SK-N-SH (cell line): ENCODE data around the gene AGAP1. TPM values are rescaled to one million over a fixed set of nuclear protein-coding genes. Genes with fewer than 3 reads are reported as not detected.

Experiments
- CTCF ChIA-PET: fragments of 300-600, 350-600 bp; formaldehyde crosslinking; extraction: SDS; loops from one replicate; lab custom pipeline; 2021; lab: Yijun Ruan, JAX
- POLR2A ChIA-PET: fragments of 350-600 bp; sonication (Branson Sonifier 250); formaldehyde crosslinking; extraction: SDS; loops from one replicate; lab custom pipeline; 2020; ENCODE audit warnings: antibody characterized with exemption, inconsistent platforms; lab: Yijun Ruan, JAX
- DNase-seq: peaks from one replicate; pipeline ENCODE4 v3.0.0; 2012
- H2AFZ ChIP-seq: fragments of 200-600 bp; sonication (generic); 2 replicates; pipeline ENCODE4 v1.8.1; 2016; ENCODE audit warnings: antibody characterized with exemption, mild to moderate bottlenecking, low read depth
- H3F3A ChIP-seq: fragments of 200-600 bp; sonication (generic); replicated peaks from 2 replicates; pipeline ENCODE3; 2016; ENCODE audit warnings: antibody characterized with exemption, mild to moderate bottlenecking; ENCODE audit not compliant: insufficient read depth
- H3K27ac ChIP-seq, 2 experiments: fragments of 200-500 bp in 1 of 2; fragments of 200-600 bp in 1 of 2; sonication (Bioruptor generic) in 1 of 2; sonication (generic), shearing (Covaris generic) in 1 of 2; 2 replicates each; pipeline versions ENCODE4 v1.5.1 to v1.6.1; 2014 to 2016; ENCODE audit warnings: low read depth in 2 of 2, inconsistent platforms in 1 of 2, low read length in 1 of 2, mild to moderate bottlenecking in 1 of 2, mixed read lengths in 1 of 2
- H3K27me3 ChIP-seq: fragments of 200-600 bp; sonication (generic), shearing (Covaris generic); 2 replicates; pipeline ENCODE4 v1.6.1; 2016; ENCODE audit warnings: mixed run types; ENCODE audit not compliant: insufficient read depth
- H3K36me3 ChIP-seq, 2 experiments: fragments of 200-500 bp in 1 of 2; fragments of 200-600 bp in 1 of 2; sonication (Bioruptor generic) in 1 of 2; sonication (generic) in 1 of 2; replicated peaks in 1 of 2; 2 replicates each; pipeline versions ENCODE3 to v1.5.1; 2014 to 2016; ENCODE audit warnings: low read length in 1 of 2, mild to moderate bottlenecking in 1 of 2; ENCODE audit not compliant: insufficient read depth in 2 of 2, control insufficient read depth in 1 of 2
- H3K4me1 ChIP-seq, 2 experiments: fragments of 200-500 bp in 1 of 2; fragments of 200-600 bp in 1 of 2; sonication (Bioruptor generic) in 1 of 2; sonication (generic), shearing (Covaris generic) in 1 of 2; 2 replicates each; pipeline versions ENCODE4 v1.5.1 to v1.6.1; 2014 to 2016; ENCODE audit warnings: low read depth in 1 of 2, low read length in 1 of 2, mixed run types in 1 of 2; ENCODE audit not compliant: insufficient read depth in 2 of 2, control insufficient read depth in 1 of 2
- H3K4me2 ChIP-seq: fragments of 200-600 bp; sonication (generic), shearing (Covaris generic); 2 replicates; pipeline ENCODE4 v1.6.1; 2017; ENCODE audit warnings: mixed run types
- H3K4me3 ChIP-seq, 2 experiments: fragments of 200-500 bp in 1 of 2; fragments of 200-600 bp in 1 of 2; sonication (Bioruptor generic) in 1 of 2; sonication (generic), shearing (Covaris generic) in 1 of 2; 2 replicates each; pipeline versions ENCODE4 v1.5.1 to v1.8.1; 2014 to 2016; ENCODE audit warnings: low read depth in 2 of 2, inconsistent platforms in 1 of 2, low read length in 1 of 2, mild to moderate bottlenecking in 1 of 2, mixed read lengths in 1 of 2, moderate library complexity in 1 of 2
- H3K79me2 ChIP-seq: fragments of 200-600 bp; sonication (generic); 2 replicates; pipeline ENCODE4 v1.8.1; 2017; ENCODE audit warnings: mild to moderate bottlenecking; ENCODE audit not compliant: insufficient read depth
- H3K9ac ChIP-seq: fragments of 200-600 bp; sonication (generic); 2 replicates; pipeline ENCODE4 v1.6.1; 2017; ENCODE audit warnings: mixed run types
- H3K9me2 ChIP-seq: fragments of 200-600 bp; sonication (generic); 2 replicates; pipeline ENCODE4 v1.6.1; 2017; ENCODE audit warnings: mixed run types
- H3K9me3 ChIP-seq: fragments of 200-600 bp; sonication (generic); 2 replicates; pipeline ENCODE4 v1.6.1; 2017; ENCODE audit warnings: mixed run types, mild to moderate bottlenecking, moderate library complexity
- H4K20me1 ChIP-seq: fragments of 200-600 bp; sonication (generic); 2 replicates; pipeline ENCODE4 v1.6.1; 2017; ENCODE audit warnings: mild to moderate bottlenecking, mixed run types; ENCODE audit not compliant: insufficient read depth
- CHD2 ChIP-seq: fragments of 150-350 bp; IDR thresholded peaks from 2 replicates; pipeline ENCODE4 v1.6.1; 2018; ENCODE audit warnings: low read length; ENCODE audit not compliant: partially characterized antibody
- CTCF ChIP-seq: fragments of 200-600 bp; sonication (generic); IDR thresholded peaks from 2 replicates; pipeline ENCODE4 v1.6.1; 2017; ENCODE audit warnings: antibody characterized with exemption, mild to moderate bottlenecking, moderate library complexity
- ELF1 ChIP-seq: IDR thresholded peaks from 2 replicates; pipeline ENCODE4 v1.4.0; 2012
- FOSL2 ChIP-seq: IDR thresholded peaks from 2 replicates; pipeline ENCODE4 v1.4.0; 2012; ENCODE audit warnings: low read depth, mild to moderate bottlenecking, moderate library complexity, borderline replicate concordance
- FOXM1 ChIP-seq: IDR thresholded peaks from 2 replicates; pipeline ENCODE4 v1.4.0; 2012; ENCODE audit warnings: low read depth, mild to moderate bottlenecking
- GABPA ChIP-seq: IDR thresholded peaks from 2 replicates; pipeline ENCODE4 v1.4.0; 2012; ENCODE audit warnings: low read depth, mild to moderate bottlenecking
- GATA2 ChIP-seq: sonication (generic); formaldehyde crosslinking; IDR thresholded peaks from 2 replicates; pipeline ENCODE4 v1.5.0; 2020; ENCODE audit warnings: mild to moderate bottlenecking, missing genetic modification reagents
- JUND ChIP-seq: IDR thresholded peaks from 2 replicates; pipeline ENCODE4 v1.4.0; 2012
- MAX ChIP-seq: IDR thresholded peaks from 2 replicates; pipeline ENCODE4 v1.4.0; 2012; ENCODE audit warnings: low read depth
- NFIC ChIP-seq: IDR thresholded peaks from 2 replicates; pipeline ENCODE4 v1.4.0; 2012; ENCODE audit warnings: borderline replicate concordance
- POLR2AphosphoS5 ChIP-seq: IDR thresholded peaks from 2 replicates; pipeline ENCODE4 v1.6.1; 2012; ENCODE audit warnings: low read depth, low read length
- RCOR1 ChIP-seq: fragments of 150-350 bp; IDR thresholded peaks from 2 replicates; pipeline ENCODE4 v1.6.1; 2017; ENCODE audit warnings: antibody characterized with exemption, low read length
- RFX5 ChIP-seq: IDR thresholded peaks from 2 replicates; pipeline ENCODE4 v1.6.1; 2012; ENCODE audit warnings: mild to moderate bottlenecking, improper control_type of control experiment, low read length
- RXRA ChIP-seq: IDR thresholded peaks from 2 replicates; pipeline ENCODE4 v1.4.0; 2012; ENCODE audit warnings: low read depth, mild to moderate bottlenecking, borderline replicate concordance
- SIN3A ChIP-seq: IDR thresholded peaks from 2 replicates; pipeline ENCODE4 v1.6.1; 2012; ENCODE audit warnings: low read depth, mild to moderate bottlenecking, low read length, moderate library complexity, borderline replicate concordance
- TCF12 ChIP-seq: IDR thresholded peaks from 2 replicates; pipeline ENCODE4 v1.4.0; 2012
- USF1 ChIP-seq: IDR thresholded peaks from 2 replicates; pipeline ENCODE4 v1.4.0; 2012; ENCODE audit warnings: low read depth, borderline replicate concordance
- WGBS: methylation state at CpG from one replicate; pipeline ENCODE4 v1.1.6; 2017; ENCODE audit warnings: low lambda C conversion rate; 5-methylcytosine and 5-hydroxymethylcytosine counted together
- polyA plus RNA-seq, 3 experiments: library from polyadenylated mRNA; depleted of rRNA; stranded (reverse); fragments of >200 nt; gene quantifications; 2 replicates each; pipeline ENCODE4 v1.2.3, GENCODE V29; 2012

Gene AGAP1
- polyA plus RNA-seq, 1 of the 3 experiments (the other 2 are of a cell fraction), result 8.8 TPM

GRCh38 chr2:235647877-235648276 is 154.0 kb downstream of the AGAP1 start:
- Histone ChIP-seq H3K36me3 (no peaks in the 10 kb centered on the region), H3K4me3 (no peak overlapping the region), H4K20me1 (no peaks in the 10 kb centered on the region), H2AFZ (no peak overlapping the region), H3K79me2 (peaks cover 5% of the 10 kb centered on the region)
- TF ChIP-seq CHD2, result no peak
- no peak for TF ChIP-seq GABPA
- no peak for TF ChIP-seq GATA2
- TF ChIP-seq ELF1, result no peak
- TF ChIP-seq, all 33 proteins: peak for 0
- CTCF ChIA-PET, result interaction anchor here (0.6 to 2.0 kb wide), 3 partner anchors 52 to 98 kb away, joined by 3 to 8 read pairs (median 5); no protein-coding TSS in a partner anchor
- H3K4me1 ChIP-seq, result peaks cover 0 to 25% of the 10 kb centered on the region in 2 experiments; a peak in 3 of 4 replicates
- H3K9me2 ChIP-seq, result no peaks in the 10 kb centered on the region
- POLR2A ChIA-PET, result no interaction called here
- no peak overlapping the region for H3K9ac ChIP-seq
- 50% methylated on average over 2 of the region's 3 CpGs for WGBS
- H3K27me3 ChIP-seq, result no peaks in the 10 kb centered on the region
- no peaks in the 10 kb centered on the region for H3F3A ChIP-seq
- no peak for DNase-seq
- no peak overlapping the region for H3K27ac ChIP-seq
- H3K4me2 ChIP-seq, result no peak overlapping the region
- no peaks in the 10 kb centered on the region for H3K9me3 ChIP-seq

GRCh38 chr2:235649418-235649817 is 155.6 kb downstream of the AGAP1 start:
- 88% methylated on average over 8 of the region's 9 CpGs for WGBS
- Histone ChIP-seq H3K9ac (no peak overlapping the region), H3K79me2 (no peaks in the 10 kb centered on the region; the same call in 1 of the 2 replicates), H3K27me3 (no peaks in the 10 kb centered on the region), H3K9me3 (no peaks in the 10 kb centered on the region), H3K4me1 (peaks cover 9 to 15% of the 10 kb centered on the region in 2 experiments), H3F3A (no peaks in the 10 kb centered on the region), H3K4me3 (no peak overlapping the region), H3K27ac (no peak overlapping the region), H3K9me2 (no peaks in the 10 kb centered on the region), H3K36me3 (no peaks in the 10 kb centered on the region), H2AFZ (no peak overlapping the region), H3K4me2 (no peak overlapping the region), H4K20me1 (no peaks in the 10 kb centered on the region)
- POLR2A ChIA-PET, result no interaction called here
- DNase-seq, result no peak
- TF ChIP-seq POLR2AphosphoS5 (no peak), MAX (no peak), RFX5 (no peak), CTCF (no peak), USF1 (no peak), GATA2 (no peak), CHD2 (no peak), JUND (no peak), RCOR1 (no peak), RXRA (no peak), TCF12 (no peak), FOXM1 (no peak), FOSL2 (no peak), NFIC (no peak), SIN3A (no peak)
- CTCF ChIA-PET, result interaction anchor here (1.1 to 1.7 kb wide), 2 partner anchors 47 to 97 kb away, joined by 3 to 6 read pairs; no protein-coding TSS in a partner anchor
